ENCODE measurements around the gene ACP3. TPM values are rescaled to one million over a fixed set of nuclear protein-coding genes. Genes with fewer than 3 reads are reported as not detected.

Gene ACP3
- total and polyA plus RNA-seq, 2 of the 4 experiments (the other 2 are of a cell fraction): 0.36 to 0.54 TPM

- ChIA-PET POLR2A (ENCODE audit: unreplicated experiment) (no interaction called here), CTCF (interaction anchor here (0.9 kb wide), 1 partner anchor 13 kb away, joined by 3 read pairs; no protein-coding TSS in a partner anchor)
- dilution Hi-C loops (cut with HindIII; ENCODE audit: low sequenced_read_pairs, unreplicated experiment) (no loop called here), in situ Hi-C loops (cut with MboI; ENCODE audit: low sequenced_read_pairs) (no loop called here), intact Hi-C loops (cut with micrococcal nuclease) (no loop called here)
- H3K4me3 ChIP-seq (ENCODE audit: insufficient read depth, low read depth, low read length): no peak overlapping the region
- no peak for ATAC-seq (ENCODE audit: low read depth)
- H4K8ac ChIP-seq (ENCODE audit: low read depth in 2 of 2, low read length in 2 of 2): no peak overlapping the region
- H2AK5ac ChIP-seq (ENCODE audit: low read depth, low read length): no peak overlapping the region
- no peak overlapping the region for H3K4me2 ChIP-seq (ENCODE audit: low read depth, low read length)
- H2BK120ac ChIP-seq (ENCODE audit: low read depth, low read length): no peak overlapping the region
- no peak overlapping the region for H3K27ac ChIP-seq (ENCODE audit: insufficient read depth, low read length)
- no peak overlapping the region for H2AK9ac ChIP-seq (replicated peaks; ENCODE audit: low read depth, low read length, poor library complexity)
- H4K20me1 ChIP-seq (ENCODE audit: insufficient read depth, low read length): no peaks in the 10 kb centered on the region
- no peak overlapping the region for H3K18ac ChIP-seq (ENCODE audit: low read depth, low read length)
- no peak overlapping the region for H3K14ac ChIP-seq (replicated peaks; ENCODE audit: low read depth, low read length)
- H4K91ac ChIP-seq (ENCODE audit: insufficient read depth, low read depth, low read length): no peak overlapping the region
- no peaks in the 10 kb centered on the region for H3K9me3 ChIP-seq (ENCODE audit: control insufficient read depth, insufficient read depth, low read length)
- H2BK20ac ChIP-seq (ENCODE audit: low read depth, low read length): no peak overlapping the region
- H3K36me3 ChIP-seq (ENCODE audit: control insufficient read depth, insufficient read depth, low read length): no peaks in the 10 kb centered on the region
- H3K4ac ChIP-seq (ENCODE audit: low read depth, low read length): no peak overlapping the region
- peaks cover 3% of the 10 kb centered on the region for H3K27me3 ChIP-seq (ENCODE audit: control insufficient read depth, insufficient read depth, low read length)
- no peak overlapping the region for H2AFZ ChIP-seq (replicated peaks; ENCODE audit: low read length, poor library complexity)
- TF ChIP-seq RAD21 (IDR thresholded peaks at IDR 0.05; ENCODE audit: low read length) (no peak), POLR2A (IDR thresholded peaks at IDR 0.05; ENCODE audit: low read depth, low read length) (no peak), MAFK (IDR thresholded peaks at IDR 0.05; ENCODE audit: low read depth, low read length) (no peak), CEBPB (IDR thresholded peaks at IDR 0.05; ENCODE audit: low read depth, low read length) (no peak), RCOR1 (IDR thresholded peaks at IDR 0.05; ENCODE audit: insufficient replicate concordance, low read length) (no peak), CHD1 (IDR thresholded peaks at IDR 0.05; ENCODE audit: low read depth, low read length) (no peak), ELK1 (IDR thresholded peaks at IDR 0.05; ENCODE audit: borderline replicate concordance, low read depth, low read length) (no peak), CTCF (conservative IDR thresholded peaks at IDR 0.05; ENCODE audit: low read depth, low read length) (no peak), SMC3 (IDR thresholded peaks at IDR 0.05; ENCODE audit: low read depth, low read length) (no peak), NFE2L2 (IDR thresholded peaks at IDR 0.05; ENCODE audit: low read depth, low read length) (no peak), MAZ (IDR thresholded peaks at IDR 0.05; ENCODE audit: borderline replicate concordance, low read depth, low read length) (no peak), MXI1 (IDR thresholded peaks at IDR 0.05; ENCODE audit: borderline replicate concordance, low read depth, low read length) (no peak), USF2 (IDR thresholded peaks at IDR 0.05; ENCODE audit: low read depth, low read length) (no peak), RFX5 (IDR thresholded peaks at IDR 0.05; ENCODE audit: low read depth, low read length) (no peak), FOS (IDR thresholded peaks at IDR 0.05; ENCODE audit: low read depth, low read length) (no peak), BHLHE40 (IDR thresholded peaks at IDR 0.05; ENCODE audit: low read depth, low read length) (no peak)
- H2BK5ac ChIP-seq (ENCODE audit: low read depth, low read length, poor library complexity, severe bottlenecking): no peak overlapping the region
- WGBS, 2 experiments (ENCODE audit: extremely low coverage in 2 of 2, insufficient read length in 1 of 2): no CpG with 5 or more reads among the region's 5 CpGs
- no peaks in the 10 kb centered on the region for H3K9me1 ChIP-seq (ENCODE audit: insufficient read depth, low read length)
- H4K5ac ChIP-seq (ENCODE audit: low read depth, low read length): no peak overlapping the region
- no peak overlapping the region for H3K9ac ChIP-seq (ENCODE audit: low read depth, low read length)
- H3K56ac ChIP-seq (ENCODE audit: extremely low read depth, insufficient read depth, low read length): no peak overlapping the region
- H2BK15ac ChIP-seq (ENCODE audit: low read depth, low read length): no peak overlapping the region
- no TSS peak for BruUV-seq (replicated peaks)
- no peak for DNase-seq
- no peaks in the 10 kb centered on the region for H3K79me1 ChIP-seq (ENCODE audit: low read depth in 1 of 2, low read length in 2 of 2)
- no peaks in the 10 kb centered on the region for H3K4me1 ChIP-seq (ENCODE audit: control insufficient read depth, insufficient read depth, low read length)
- H3K23ac ChIP-seq (ENCODE audit: low read depth, low read length): no peak overlapping the region
Observed at GRCh38 chr3:132356568-132356967, 39.4 kb downstream of the ACP3 start.
